Stimulated activated CD4-positive, alpha-beta T cell treated with anti-CD3 and anti-CD28 coated beads, TNF-alpha, amount 100 ng/mL, for 48 hours (primary cell): Measurements from ENCODE around the gene E2F7.

Source experiments
- DNase-seq, 3 donors: peaks; one replicate each; pipeline ENCODE4 v3.0.0-alpha.2; 2020; ENCODE audit warnings: low read depth in 3 of 3

The E2F7 gene

DNA sequence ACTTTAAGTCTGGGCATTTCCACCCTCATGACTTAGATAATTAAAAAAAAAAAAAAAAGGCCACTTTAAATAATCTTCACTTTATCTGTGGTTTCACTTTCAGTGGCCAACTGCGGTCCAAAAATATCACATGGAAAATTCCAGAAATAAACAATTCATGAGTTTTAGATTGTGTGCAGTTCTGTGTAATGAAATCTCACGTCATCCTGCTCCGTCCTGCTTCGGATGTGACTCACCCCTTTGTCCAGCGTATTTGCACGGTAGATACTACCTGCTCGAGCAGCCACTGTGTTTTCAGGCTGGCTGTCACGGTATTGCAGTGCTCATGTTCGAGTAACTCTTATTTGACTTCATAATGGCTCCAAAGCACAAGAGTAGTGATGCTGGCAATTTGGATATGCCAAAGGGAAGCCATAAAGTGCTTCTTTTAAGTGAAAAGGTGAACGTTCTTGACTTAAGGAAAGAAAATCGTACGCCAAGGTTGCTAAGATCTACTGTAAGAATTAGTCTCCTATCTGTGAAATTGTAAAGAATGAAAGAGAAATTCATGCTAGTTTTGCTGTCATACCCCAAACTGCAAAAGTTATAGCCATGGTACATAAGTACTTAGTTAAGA, 2.4 kb downstream of the E2F7 start:
- DNase-seq = no peak

DNA sequence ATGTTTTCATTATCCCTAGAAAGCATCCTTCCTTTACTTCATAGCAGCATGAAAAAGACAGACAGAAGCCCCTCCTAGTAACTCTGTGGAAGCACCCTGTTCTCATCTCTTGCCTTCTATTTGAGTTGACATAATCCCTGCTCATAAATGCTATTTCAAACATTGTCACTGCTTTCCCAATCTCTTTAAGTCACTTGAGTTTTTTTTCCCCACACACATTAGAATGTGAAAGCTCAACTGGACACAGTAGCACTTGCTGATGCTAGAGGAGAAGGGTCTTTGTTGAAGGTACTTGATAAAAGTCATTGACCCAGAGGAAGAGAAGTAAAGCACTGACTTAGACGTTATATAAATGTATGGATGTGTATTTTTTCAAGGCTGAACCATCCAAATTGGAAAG, 3.0 kb downstream of the E2F7 start:
- no peak for DNase-seq

- DNase-seq = no peak
Measured at GRCh38 chr12:77060883-77061240, 4.5 kb downstream of the E2F7 start.

- no peak for DNase-seq
Measured at GRCh38 chr12:77060136-77060882, 5.1 kb downstream of the E2F7 start.

GRCh38 chr12:77058740-77059139, 6.6 kb downstream of the E2F7 start:
- no peak for DNase-seq

DNA sequence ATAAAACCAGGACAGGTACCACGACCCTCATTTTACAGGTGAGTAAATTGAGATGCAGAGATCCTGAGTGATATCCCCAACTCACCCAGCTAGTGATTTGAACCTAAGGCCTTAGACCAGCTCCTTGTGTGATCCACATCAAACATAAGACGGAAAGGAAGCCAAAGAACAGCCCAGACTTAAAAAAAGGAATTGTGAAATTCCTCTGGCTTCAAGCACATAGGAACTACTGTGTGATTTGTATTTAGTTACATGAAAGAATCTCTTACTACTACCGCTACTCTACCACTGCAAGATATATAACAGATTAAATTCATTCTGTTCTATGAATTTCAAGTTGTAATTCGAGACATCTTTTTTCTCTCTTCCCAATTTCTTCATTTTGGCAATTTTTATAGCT, 10.5 kb downstream of the E2F7 start:
- DNase-seq = no peak

- DNase-seq = no peak
Measured at GRCh38 chr12:77053259-77053658, 12.1 kb downstream of the E2F7 start.

GRCh38 chr12:77049767-77050353, 15.5 kb downstream of the E2F7 start:
- peak in 1 of 3 donors; percentile 19 for DNase-seq

DNA sequence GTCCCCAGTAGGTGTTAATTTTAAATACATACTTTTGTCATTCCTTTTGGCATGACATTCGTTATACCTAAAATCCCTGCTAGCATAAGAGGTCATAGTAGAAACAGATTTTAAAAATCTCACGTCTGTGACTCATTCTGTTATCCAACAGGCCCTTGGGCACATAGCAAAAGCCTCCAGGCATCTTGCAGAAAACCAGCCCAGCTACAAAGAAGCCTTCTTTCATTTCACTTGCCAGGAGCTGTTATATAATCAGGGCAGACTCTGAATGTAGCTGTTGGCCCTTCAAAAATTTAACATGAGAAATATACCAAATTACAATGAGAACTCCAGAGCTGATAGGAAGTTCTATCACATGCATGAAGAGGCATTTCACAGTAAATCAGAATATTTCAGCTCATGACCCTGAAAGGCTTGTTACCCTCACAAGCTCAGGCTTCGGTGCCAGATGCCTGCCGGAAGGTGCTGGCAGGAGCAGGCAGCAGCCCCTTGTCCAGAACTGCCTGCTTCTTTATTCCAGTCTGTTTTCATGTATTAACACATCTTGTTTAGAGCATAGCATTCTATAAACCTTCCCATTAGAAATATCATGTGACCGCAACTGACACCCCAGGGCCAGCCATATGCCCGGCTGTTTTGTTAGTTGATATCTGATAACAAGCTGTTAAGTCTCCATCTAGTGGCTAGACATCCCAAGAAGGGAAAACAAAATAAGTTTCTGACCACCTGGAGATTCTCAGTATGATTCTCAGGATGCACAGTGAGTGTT, 17.8 kb downstream of the E2F7 start:
- no peak for DNase-seq

GRCh38 chr12:77046468-77046867, 18.9 kb downstream of the E2F7 start:
- DNase-seq = no peak

DNA sequence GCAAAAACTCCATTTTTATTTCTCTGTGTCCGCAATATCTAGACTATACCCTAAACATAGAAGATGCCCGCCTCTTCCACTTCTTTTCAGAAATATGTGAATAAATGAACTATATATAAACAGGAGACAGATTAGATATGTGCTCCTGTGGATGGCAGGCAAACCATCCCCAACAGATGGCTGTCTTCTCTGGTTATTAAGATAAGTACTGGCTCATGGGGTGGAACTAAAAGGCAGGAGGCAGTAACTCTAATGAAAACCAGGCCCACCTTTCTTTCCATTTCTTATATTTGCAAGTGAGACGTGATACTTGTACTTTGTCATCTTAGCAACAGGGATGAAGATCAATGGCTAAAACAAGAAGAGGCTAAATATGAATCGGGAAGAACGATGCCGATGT, 20.2 kb downstream of the E2F7 start:
- no peak for DNase-seq

GRCh38 chr12:77044721-77045120, 20.6 kb downstream of the E2F7 start:
- DNase-seq = no peak

GRCh38 chr12:77042833-77043232, 22.5 kb downstream of the E2F7 start:
- no peak for DNase-seq

- DNase-seq = no peak
Measured at GRCh38 chr12:77040231-77040630, 25.1 kb downstream of the E2F7 start.

GRCh38 chr12:77035226-77035625, 30.1 kb downstream of the E2F7 start:
- no peak for DNase-seq

DNA sequence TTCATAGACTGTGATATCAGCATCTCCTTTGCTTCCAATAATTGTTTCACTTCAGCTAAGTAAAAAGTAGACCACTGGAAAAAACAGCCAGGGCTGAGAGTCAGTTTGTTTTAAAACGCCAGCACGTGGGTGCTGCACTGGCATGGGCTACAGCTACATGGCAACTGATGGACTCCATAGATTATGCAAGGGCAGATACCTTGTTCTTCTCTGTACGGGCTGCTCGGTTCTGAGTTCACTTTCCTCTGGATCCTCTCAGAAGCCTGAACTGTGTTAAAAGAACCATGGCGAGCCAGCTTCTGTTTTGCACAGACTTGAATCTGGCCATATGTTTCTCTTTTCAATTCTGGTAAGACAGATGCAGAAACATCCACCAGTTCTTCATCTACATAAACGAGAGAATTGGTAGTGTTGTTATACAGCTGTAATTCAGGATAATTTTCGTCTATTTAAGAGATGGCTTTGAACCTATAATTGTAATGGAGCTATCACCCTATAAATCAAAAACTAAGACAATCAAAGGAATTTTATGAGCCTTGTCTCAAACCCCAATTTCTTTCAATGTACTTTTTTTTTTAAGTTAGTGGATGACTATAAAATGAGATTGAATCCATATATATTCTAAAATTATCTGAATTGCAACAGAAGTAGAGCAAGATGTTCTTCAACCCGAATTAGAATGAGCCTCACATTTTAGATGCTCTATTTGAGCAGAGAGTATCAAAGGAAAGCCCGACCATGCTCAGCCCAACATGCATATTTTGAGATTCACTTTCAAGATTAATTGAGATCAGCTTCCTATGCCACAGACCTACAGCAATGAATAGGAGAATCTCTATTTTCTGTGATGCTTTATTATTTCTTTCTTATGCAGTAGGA, 31.5 kb downstream of the E2F7 start:
- DNase-seq = no peak

DNA sequence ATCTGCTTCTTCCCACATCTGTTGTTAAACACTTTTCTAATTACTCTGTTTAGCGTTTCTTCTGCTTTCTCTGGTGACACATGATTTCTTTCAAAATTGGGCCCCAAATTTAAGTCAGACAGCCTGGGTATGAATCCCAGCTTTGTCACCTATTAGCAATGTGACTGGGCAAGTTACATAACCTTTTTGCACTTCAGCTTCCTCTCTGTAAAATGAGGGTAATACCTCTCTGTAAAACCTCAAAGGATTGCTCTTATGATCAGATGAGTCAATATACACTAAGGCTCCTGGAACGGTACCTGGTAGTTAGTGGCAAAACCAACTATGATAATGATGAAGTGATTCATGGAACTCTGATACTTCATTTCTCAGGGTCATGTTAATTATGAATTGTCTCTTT, 33.0 kb downstream of the E2F7 start:
- DNase-seq = no peak

DNA sequence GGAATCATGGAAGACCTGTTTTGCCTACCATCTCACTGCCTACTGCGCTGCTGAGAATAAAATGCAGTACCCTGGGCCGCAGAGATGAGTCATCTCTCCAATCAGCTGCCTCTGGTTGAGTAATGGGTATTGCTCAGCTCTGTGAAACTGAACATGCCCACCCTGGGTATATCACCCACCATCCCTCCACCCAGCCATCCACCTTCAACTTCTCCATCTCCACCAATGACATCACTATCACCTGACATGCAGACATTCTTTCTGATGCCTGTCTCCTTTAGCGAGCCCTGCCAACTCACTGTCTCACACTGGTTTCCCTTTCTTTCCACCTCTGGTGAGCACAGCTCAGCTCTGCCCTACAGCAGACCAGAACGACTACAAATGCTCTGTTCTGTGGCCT, 33.6 kb downstream of the E2F7 start:
- DNase-seq = no peak

DNA sequence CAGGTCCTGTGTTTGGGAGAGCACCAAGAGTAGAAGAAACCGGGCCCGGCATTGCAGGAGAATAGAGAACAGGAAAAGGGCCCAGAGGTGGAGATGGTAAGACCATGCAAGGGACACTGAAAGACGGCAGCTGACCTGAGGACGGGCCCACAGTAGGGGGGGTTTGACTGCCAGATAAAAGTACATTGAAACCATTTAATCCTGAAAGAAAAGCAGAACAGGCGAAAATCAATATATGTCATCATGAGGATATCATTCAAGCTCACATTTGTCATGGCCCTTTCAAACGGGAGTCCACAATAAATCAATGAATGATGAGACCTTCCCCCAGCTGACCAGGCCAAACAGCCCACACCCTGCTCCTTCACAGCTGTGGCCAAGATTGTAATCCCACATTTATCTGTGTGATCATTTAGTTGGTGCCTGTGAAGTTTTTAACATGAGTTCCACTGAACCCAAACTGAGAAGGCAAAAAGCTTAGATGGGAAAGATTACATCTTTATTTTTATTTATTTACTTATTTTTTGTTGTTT, 39.5 kb downstream of the E2F7 start:
- DNase-seq = no peak

- DNase-seq = no peak
Measured at GRCh38 chr12:77023501-77023900, 41.9 kb downstream of the E2F7 start.

- DNase-seq = no peak
Measured at GRCh38 chr12:77019920-77020319, 45.4 kb downstream of the E2F7 start.
